GM19463 (cell line): ENCODE measurements around the gene GNAZ.
"Not testable (repeated sequence)": the region's sequence is repeated elsewhere in the genome, so short reads cannot be mapped to it uniquely, and the experiment has no call there.

Experiments
- ATAC-seq: cut with Tn5 transposase; IDR thresholded peaks from one replicate; pipeline ENCODE4 v1.9.1; 2021; ENCODE audit warnings: mild to moderate bottlenecking, moderate library complexity; ENCODE audit not compliant: unreplicated experiment

The GNAZ gene

GRCh38 chr22:23130697-23131096, 60.4 kb downstream of the GNAZ start:
- ATAC-seq, result no peak

- no peak for ATAC-seq
Observed at GRCh38 chr22:23131931-23132330, 61.6 kb downstream of the GNAZ start.

- no peak for ATAC-seq
Observed at GRCh38 chr22:23132376-23133091, 62.2 kb downstream of the GNAZ start.

GRCh38 chr22:23133922-23134321, 63.6 kb downstream of the GNAZ start:
- ATAC-seq, result no peak

- not testable (repeated sequence) for ATAC-seq
Observed at GRCh38 chr22:23136991-23137390, 66.7 kb downstream of the GNAZ start.

- no peak for ATAC-seq
Observed at GRCh38 chr22:23137468-23137867, 67.1 kb downstream of the GNAZ start.

GRCh38 chr22:23137905-23138561, 67.7 kb downstream of the GNAZ start:
- peak; percentile 38 for ATAC-seq

- no peak for ATAC-seq
Observed at GRCh38 chr22:23138584-23139435, 68.5 kb downstream of the GNAZ start.

GRCh38 chr22:23140385-23140784, 70.1 kb downstream of the GNAZ start:
- ATAC-seq, result no peak

GRCh38 chr22:23142546-23143105, 72.3 kb downstream of the GNAZ start:
- no peak for ATAC-seq

- no peak for ATAC-seq
Observed at GRCh38 chr22:23143119-23143518, 72.8 kb downstream of the GNAZ start.

GRCh38 chr22:23144432-23144831, 74.1 kb downstream of the GNAZ start:
- no peak for ATAC-seq

- ATAC-seq, result no peak
Observed at GRCh38 chr22:23144932-23145877, 74.9 kb downstream of the GNAZ start, which contains the start of gene RAB36. TSS of gene RAB36 (plus strand) at chr22:23145477. CDS start at chr22:23146617, 1,140 bp downstream.

GRCh38 chr22:23145878-23146470, 75.7 kb downstream of the GNAZ start:
- no peak for ATAC-seq

GRCh38 chr22:23146478-23147205, 76.3 kb downstream of the GNAZ start:
- no peak for ATAC-seq

- ATAC-seq, result no peak
Observed at GRCh38 chr22:23147617-23148387, 77.5 kb downstream of the GNAZ start.

- ATAC-seq, result no peak
Observed at GRCh38 chr22:23149743-23150238, 79.5 kb downstream of the GNAZ start.

GRCh38 chr22:23150762-23151161, 80.4 kb downstream of the GNAZ start:
- no peak for ATAC-seq
